GM10248 (cell line): ENCODE measurements around the gene TPCN2.

Experiments
- CTCF ChIA-PET: fragments of 300-600 bp; sonication (Branson Sonifier 250); formaldehyde crosslinking; extraction: SDS; loops from one replicate; lab custom pipeline; 2021; ENCODE audit warnings: antibody characterized with exemption; lab: Yijun Ruan, JAX
- POLR2A ChIA-PET: fragments of 350-650 bp; sonication (Branson Sonifier 250); formaldehyde crosslinking; extraction: SDS; loops from one replicate; lab custom pipeline; 2020; ENCODE audit warnings: antibody characterized with exemption; lab: Yijun Ruan, JAX
- DNase-seq: peaks from one replicate; pipeline ENCODE4 v3.0.0; 2012; ENCODE audit errors: extremely low spot score
- TF ChIP-seq, protein P1 (sequence below): IDR thresholded peaks from 2 replicates; pipeline ENCODE4 v1.5.1; 2012; ENCODE audit warnings: mild to moderate bottlenecking, low read depth; ENCODE audit errors: extremely low read depth, missing control alignments, control extremely low read depth

The TPCN2 gene

GRCh38 chr11:69153661-69154060, 104.9 kb downstream of the TPCN2 start:
- ChIA-PET POLR2A (interaction anchor here (0.6 kb wide), 1 partner anchor 25 kb away, joined by 5 read pairs; no protein-coding TSS in a partner anchor), CTCF (interaction anchor here (0.8 to 1.8 kb wide), 3 partner anchors 8 to 489 kb away, joined by 4 to 6 read pairs (median 4); no protein-coding TSS in a partner anchor)
- no peak for DNase-seq
- TF ChIP-seq, protein P1, sequence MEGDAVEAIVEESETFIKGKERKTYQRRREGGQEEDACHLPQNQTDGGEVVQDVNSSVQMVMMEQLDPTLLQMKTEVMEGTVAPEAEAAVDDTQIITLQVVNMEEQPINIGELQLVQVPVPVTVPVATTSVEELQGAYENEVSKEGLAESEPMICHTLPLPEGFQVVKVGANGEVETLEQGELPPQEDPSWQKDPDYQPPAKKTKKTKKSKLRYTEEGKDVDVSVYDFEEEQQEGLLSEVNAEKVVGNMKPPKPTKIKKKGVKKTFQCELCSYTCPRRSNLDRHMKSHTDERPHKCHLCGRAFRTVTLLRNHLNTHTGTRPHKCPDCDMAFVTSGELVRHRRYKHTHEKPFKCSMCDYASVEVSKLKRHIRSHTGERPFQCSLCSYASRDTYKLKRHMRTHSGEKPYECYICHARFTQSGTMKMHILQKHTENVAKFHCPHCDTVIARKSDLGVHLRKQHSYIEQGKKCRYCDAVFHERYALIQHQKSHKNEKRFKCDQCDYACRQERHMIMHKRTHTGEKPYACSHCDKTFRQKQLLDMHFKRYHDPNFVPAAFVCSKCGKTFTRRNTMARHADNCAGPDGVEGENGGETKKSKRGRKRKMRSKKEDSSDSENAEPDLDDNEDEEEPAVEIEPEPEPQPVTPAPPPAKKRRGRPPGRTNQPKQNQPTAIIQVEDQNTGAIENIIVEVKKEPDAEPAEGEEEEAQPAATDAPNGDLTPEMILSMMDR: no peak

- no peak for DNase-seq
- POLR2A ChIA-PET: interaction anchor here (1.8 kb wide), 1 partner anchor 12 kb away, joined by 7 read pairs; no protein-coding TSS in a partner anchor
- CTCF ChIA-PET: interaction anchor here (0.8 to 3.0 kb wide), 5 partner anchors 9 to 489 kb away, joined by 4 to 15 read pairs (median 5); no protein-coding TSS in a partner anchor
- TF ChIP-seq, protein P1: no peak
Measured at GRCh38 chr11:69154211-69154913, 105.6 kb downstream of the TPCN2 start.

- no peak for DNase-seq
- ChIA-PET CTCF (interaction anchor here (1.1 to 3.0 kb wide), 5 partner anchors 9 to 143 kb away, joined by 3 to 15 read pairs (median 5); no protein-coding TSS in a partner anchor), POLR2A (interaction anchor here (1.8 kb wide), 1 partner anchor 11 kb away, joined by 7 read pairs; no protein-coding TSS in a partner anchor)
- TF ChIP-seq, protein P1: no peak
Measured at GRCh38 chr11:69154938-69155301, 106.2 kb downstream of the TPCN2 start.

GRCh38 chr11:69155302-69156234, 106.8 kb downstream of the TPCN2 start, which contains the start of gene SMIM38:
Gene SMIM38, plus strand, starts transcription at chr11:69155935. Its CDS starts 1,912 bp downstream, at chr11:69157847.
- POLR2A ChIA-PET: interaction anchor here (0.8 to 1.8 kb wide), 3 partner anchors 11 to 695 kb away, joined by 3 to 7 read pairs (median 3); partner anchors contain the start of gene PPP6R3
- peak; percentile 76 for DNase-seq
- CTCF ChIA-PET: interaction anchor here (0.7 to 3.0 kb wide), 13 partner anchors 10 to 515 kb away, joined by 3 to 15 read pairs (median 4); partner anchors contain the start of gene MYEOV
- TF ChIP-seq, protein P1: no peak

GRCh38 chr11:69156235-69156639, 107.5 kb downstream of the TPCN2 start:
- CTCF ChIA-PET: interaction anchor here (0.7 to 3.0 kb wide), 11 partner anchors 10 to 514 kb away, joined by 3 to 15 read pairs (median 3); partner anchors contain the start of gene MYEOV
- DNase-seq: no peak
- TF ChIP-seq, protein P1: no peak
- POLR2A ChIA-PET: interaction anchor here (0.8 to 1.8 kb wide), 3 partner anchors 10 to 696 kb away, joined by 3 to 7 read pairs (median 3); partner anchors contain the start of gene PPP6R3
